Epithelial cell of proximal tubule (primary cell): ENCODE data around the gene TAP2. TPM values are rescaled to one million over a fixed set of nuclear protein-coding genes. Genes with fewer than 3 reads are reported as not detected.

Source experiments
- DNase-seq: peaks from one replicate; pipeline ENCODE4 v3.0.0-alpha.2; 2011; ENCODE audit warnings: low read depth
- H3K4me3 ChIP-seq: 2 replicates; pipeline ENCODE4 v1.5.1; 2011; ENCODE audit warnings: low read depth, mild to moderate bottlenecking, low read length
- CTCF ChIP-seq: conservative IDR thresholded peaks from 2 replicates; pipeline ENCODE4 v1.5.1; 2012; ENCODE audit warnings: low read depth, mild to moderate bottlenecking, low read length
- total RNA-seq: library from RNA; depleted of rRNA; stranded (reverse); fragments of >200 nt; gene quantifications from 2 replicates; pipeline ENCODE4 v1.2.3, GENCODE V29; 2015

TAP2 gene
- total RNA-seq, 1 donor from 2014 or later = 23.6 TPM

GRCh38 chr6:32819729-32820128 is 18.8 kb downstream of the TAP2 start:
- TF ChIP-seq CTCF = no peak
- peak; percentile 98 for DNase-seq
- no peak overlapping the region for H3K4me3 ChIP-seq

DNA sequence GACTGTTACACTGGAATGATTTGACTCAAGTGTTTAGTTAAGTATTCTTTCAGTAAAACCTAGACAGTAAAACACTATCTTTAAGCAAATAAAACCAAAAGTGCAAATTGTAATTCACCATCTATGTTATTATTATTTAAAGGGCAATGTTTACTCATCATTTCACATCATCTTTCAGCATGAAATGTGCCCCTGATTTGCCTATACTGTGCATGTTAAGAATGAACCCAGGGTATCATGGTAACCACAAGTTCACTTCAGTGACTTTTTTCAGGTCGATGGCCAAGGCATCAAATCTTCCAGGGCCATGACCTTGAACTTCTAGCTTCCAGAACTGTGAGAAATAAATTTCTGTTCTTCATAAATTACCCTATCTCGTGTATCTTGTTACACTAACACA is 19.7 kb downstream of the TAP2 start:
- TF ChIP-seq CTCF = no peak
- no peak for DNase-seq
- H3K4me3 ChIP-seq = no peak overlapping the region

GRCh38 chr6:32816746-32817204 is 21.8 kb downstream of the TAP2 start, which contains the start of gene HLA-DOB:
Gene HLA-DOB (minus strand): TSS chr6:32817002. CDS start chr6:32816951, 51 bp downstream.
- peak within 1 kb of the TSS; percentile 23 for H3K4me3 ChIP-seq
- DNase-seq = no peak
- no peak for TF ChIP-seq CTCF

DNA sequence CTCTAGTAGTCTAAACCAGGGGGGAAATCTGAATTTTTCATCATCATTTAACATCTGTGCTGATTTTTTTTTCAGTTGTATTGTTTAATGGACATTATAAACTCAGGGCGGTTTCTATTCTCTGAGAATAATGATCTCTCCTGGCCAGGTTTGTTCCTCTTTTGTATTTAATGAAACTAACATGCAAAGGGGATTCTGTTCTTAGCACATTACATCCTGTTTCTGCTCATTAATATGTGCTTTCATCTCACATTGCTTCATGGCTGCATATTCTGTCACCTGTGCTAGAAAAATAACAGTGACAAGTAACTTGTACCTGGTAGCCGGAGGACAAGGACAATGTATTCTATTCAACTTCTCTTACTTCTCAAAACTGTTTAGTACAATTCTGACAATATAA is 22.5 kb downstream of the TAP2 start:
- DNase-seq = no peak
- TF ChIP-seq CTCF = no peak
- no peak overlapping the region for H3K4me3 ChIP-seq

- H3K4me3 ChIP-seq = no peak overlapping the region
- TF ChIP-seq CTCF = no peak
- no peak for DNase-seq
Measured at GRCh38 chr6:32815115-32815514, 23.4 kb downstream of the TAP2 start.

DNA sequence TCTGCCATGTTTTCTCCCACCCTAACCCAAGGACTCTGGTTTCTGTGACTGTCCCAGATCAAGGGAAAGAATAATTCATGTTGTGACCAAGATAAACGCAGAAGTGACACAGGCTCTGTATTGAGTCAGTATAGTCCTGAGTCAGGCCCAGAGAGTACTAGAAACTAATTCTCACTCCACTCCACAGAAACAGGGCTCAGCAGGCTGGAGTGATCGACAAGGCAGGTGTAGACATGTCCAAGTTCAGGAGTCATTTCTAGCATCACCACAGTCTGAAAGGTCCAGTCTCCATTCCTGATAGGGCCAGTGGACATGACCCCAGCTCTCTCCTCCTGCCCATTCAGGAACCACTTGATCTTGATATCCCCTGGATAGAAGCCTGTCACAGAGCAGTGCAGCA is 24.4 kb downstream of the TAP2 start:
- no peak overlapping the region for H3K4me3 ChIP-seq
- no peak for TF ChIP-seq CTCF
- no peak for DNase-seq

GRCh38 chr6:32809171-32809570 is 29.4 kb downstream of the TAP2 start:
- no peak overlapping the region for H3K4me3 ChIP-seq
- DNase-seq = no peak
- no peak for TF ChIP-seq CTCF
